HepG2 (cell line): ENCODE results near the gene OMA1. TPM values are rescaled to one million over a fixed set of nuclear protein-coding genes. Genes with fewer than 3 reads are reported as not detected.

Source experiments
- ATAC-seq: fragments of 200-7000 bp; cut with Tn5 transposase; 3 replicates; pipeline ENCODE4 v1.9.1; 2020; ENCODE audit warnings: mild to moderate bottlenecking, moderate library complexity
- BruUV-seq: library from RNA; stranded (reverse); fragments of 400-500 nt; replicated peaks from 2 replicates; lab custom pipeline; 2021; lab: Mats Ljungman, UMichigan
- CTCF ChIA-PET: fragments of 300-600 bp; formaldehyde crosslinking; extraction: SDS; loops from one replicate; lab custom pipeline; 2021; ENCODE audit warnings: low total read pairs, inconsistent platforms, low intra/inter-chr PET ratio; lab: Yijun Ruan, JAX
- POLR2A ChIA-PET: fragments of 350-600 bp; sonication (Branson Sonifier 250); formaldehyde crosslinking; loops from one replicate; lab custom pipeline; 2020; ENCODE audit warnings: antibody characterized with exemption, inconsistent platforms; lab: Yijun Ruan, JAX
- DNase-seq: peaks from one replicate; pipeline ENCODE4 v3.0.0-alpha.2; 2015; ENCODE audit warnings: low spot score
- FAIRE-seq: peaks from 3 replicates; lab custom pipeline; 2011; peaks lifted over from hg19 to GRCh38; lab: Jason Lieb, UNC
- H2AFZ ChIP-seq: one replicate; pipeline ENCODE4 v1.6.1; 2011; ENCODE audit warnings: low read length, inconsistent platforms
- H3K27ac ChIP-seq: fragments of 300-600 bp; 3 replicates; pipeline ENCODE4 v1.8.0; 2011; ENCODE audit warnings: mixed run types, mild to moderate bottlenecking, mixed read lengths, low read length, inconsistent platforms; ENCODE audit not compliant: insufficient read depth; ENCODE audit errors: extremely low read length
- H3K27me3 ChIP-seq, 2 experiments: fragments of 200-600 bp in 1 of 2; 2 replicates in 1 of 2; 3 replicates in 1 of 2; pipeline versions ENCODE4 v1.6.0 to v1.8.0; 2011; ENCODE audit warnings: low read length in 2 of 2, mild to moderate bottlenecking in 2 of 2, moderate library complexity in 2 of 2, inconsistent platforms in 1 of 2; ENCODE audit not compliant: insufficient read depth in 2 of 2, control insufficient read depth in 1 of 2
- H3K36me3 ChIP-seq, 2 experiments: fragments of 200-600 bp in 1 of 2; replicated peaks in 1 of 2; 2 replicates in 1 of 2; 3 replicates in 1 of 2; pipeline versions ENCODE4 v1.5.1 to v1.8.0; 2011; ENCODE audit warnings: low read length in 2 of 2, inconsistent platforms in 1 of 2; ENCODE audit not compliant: insufficient read depth in 2 of 2, control insufficient read depth in 1 of 2
- H3K4me1 ChIP-seq: 2 replicates; pipeline ENCODE4 v1.5.1; 2012; ENCODE audit warnings: low read length, inconsistent platforms; ENCODE audit not compliant: insufficient read depth
- H3K4me2 ChIP-seq: 2 replicates; pipeline ENCODE4 v1.6.0; 2011; ENCODE audit warnings: low read depth, low read length, inconsistent platforms
- H3K4me3 ChIP-seq, 3 experiments: fragments of 200-600 bp in 1 of 3; sonication (generic), shearing (Covaris generic) in 1 of 3; replicated peaks in 1 of 3; 2 replicates each; pipeline ENCODE4 v1.5.1; 2011 to 2016; ENCODE audit warnings: low read length in 3 of 3, inconsistent platforms in 2 of 3, low read depth in 2 of 3, mild to moderate bottlenecking in 2 of 3, control low read depth in 1 of 3, mixed read lengths in 1 of 3; ENCODE audit not compliant: insufficient read depth in 1 of 3
- H3K79me2 ChIP-seq: one replicate; pipeline ENCODE4 v1.6.1; 2011; ENCODE audit warnings: low read length, inconsistent platforms; ENCODE audit not compliant: insufficient read depth
- H3K9ac ChIP-seq: 2 replicates; pipeline ENCODE4 v1.6.0; 2011; ENCODE audit warnings: mild to moderate bottlenecking, low read depth, low read length, inconsistent platforms; ENCODE audit not compliant: insufficient read depth
- H3K9me3 ChIP-seq: 2 replicates; pipeline ENCODE4 v1.5.1; 2012; ENCODE audit warnings: mild to moderate bottlenecking, low read length
- H4K20me1 ChIP-seq: 2 replicates; pipeline ENCODE4 v1.6.0; 2011; ENCODE audit warnings: inconsistent platforms, mild to moderate bottlenecking, low read length, moderate library complexity; ENCODE audit not compliant: insufficient read depth
- ARNT2 ChIP-seq: sonication (generic); formaldehyde crosslinking; IDR thresholded peaks from 2 replicates; pipeline ENCODE4 v1.8.0; 2022; ENCODE audit warnings: mild to moderate bottlenecking, low read depth, missing genetic modification reagents, moderate library complexity
- GLMP ChIP-seq: sonication (generic); formaldehyde crosslinking; IDR thresholded peaks from 2 replicates; pipeline ENCODE4 v1.9.0; 2021; ENCODE audit warnings: missing genetic modification reagents, mild to moderate bottlenecking, borderline replicate concordance
- PLSCR1 ChIP-seq: sonication (generic); formaldehyde crosslinking; IDR thresholded peaks from 2 replicates; pipeline ENCODE4 v1.5.0; 2020; ENCODE audit warnings: missing genetic modification reagents, mild to moderate bottlenecking, borderline replicate concordance
- REXO4 ChIP-seq: sonication (generic); formaldehyde crosslinking; IDR thresholded peaks from 2 replicates; pipeline ENCODE4 v1.8.0; 2022; ENCODE audit warnings: missing genetic modification reagents, mild to moderate bottlenecking, borderline replicate concordance
- SIN3A ChIP-seq: IDR thresholded peaks from 2 replicates; pipeline ENCODE4 v1.6.1; 2011; ENCODE audit warnings: low read depth, mild to moderate bottlenecking, control low read depth, low read length, borderline replicate concordance
- THAP9 ChIP-seq: sonication (generic); formaldehyde crosslinking; IDR thresholded peaks from 2 replicates; pipeline ENCODE4; 2020; ENCODE audit warnings: missing genetic modification reagents, mild to moderate bottlenecking, borderline replicate concordance
- XBP1 ChIP-seq: sonication (generic); formaldehyde crosslinking; IDR thresholded peaks from 2 replicates; pipeline ENCODE4 v1.5.0; 2020; ENCODE audit warnings: missing genetic modification reagents
- ZBTB38 ChIP-seq: sonication (generic); formaldehyde crosslinking; IDR thresholded peaks from 2 replicates; pipeline ENCODE4 v1.5.1; 2020; ENCODE audit warnings: mild to moderate bottlenecking, missing genetic modification reagents
- ZNF263 ChIP-seq: sonication (generic); formaldehyde crosslinking; IDR thresholded peaks from 2 replicates; pipeline ENCODE4 v1.4.0; 2020; ENCODE audit warnings: missing genetic modification reagents
- ZNF558 ChIP-seq: sonication (generic); formaldehyde crosslinking; IDR thresholded peaks from 2 replicates; pipeline ENCODE4 v1.9.0; 2022; ENCODE audit warnings: mild to moderate bottlenecking, missing genetic modification reagents, borderline replicate concordance
- WGBS: methylation state at CpG from one replicate; pipeline ENCODE4 v1.1.6; 2017; ENCODE audit warnings: low lambda C conversion rate; 5-methylcytosine and 5-hydroxymethylcytosine counted together
- in situ Hi-C: cut with HindIII; loops from 2 replicates; pipeline ENCODE4 v1.10.0; 2017; ENCODE audit warnings: low pct_unique_long_range_greater_than_20kb; ENCODE audit not compliant: extremely low pct_ligation_motif_present
- intact Hi-C: fragments of 100-400 bp; cut with micrococcal nuclease; formaldehyde crosslinking; loops from one replicate; pipeline ENCODE4 v1.10.0; 2022; ENCODE audit not compliant: unreplicated experiment
- polyA plus RNA-seq, 8 experiments: library from polyadenylated mRNA; depleted of rRNA in 3 of 8; stranded (reverse) in 7 of 8; unstranded in 1 of 8; fragments of >200 nt; fragmentation: Illumina TruSeq in 4 of 8; extraction: Trizol in 4 of 8; gene quantifications; 2 replicates each; pipeline versions ENCODE4 v1.2.1 to v1.2.3, GENCODE V29; 2011 to 2016; ENCODE audit warnings: low read depth in 4 of 8, missing spikeins in 1 of 8, mixed read lengths in 1 of 8; ENCODE audit not compliant: insufficient read depth in 1 of 8
- total RNA-seq, 5 experiments: library from RNA; depleted of rRNA; stranded (reverse); fragments of >200 nt; fragmentation: Illumina TruSeq; extraction: Trizol; gene quantifications; 2 replicates each; pipeline ENCODE4 v1.2.3, GENCODE V29; 2016; ENCODE audit warnings: low read depth in 1 of 5

The OMA1 gene
- total and polyA plus RNA-seq, 2 of the 13 experiments (the other 11 are each of a cell fraction or from before 2014, with no cell fraction given) = 7.0 to 26.9 TPM

GRCh38 chr1:58441699-58442098 is 104.8 kb downstream of the OMA1 start (continued):
- TF ChIP-seq SIN3A = no peak
- no peak for TF ChIP-seq ZNF263 (CRISPR knock-in tag)
- no peak for TF ChIP-seq REXO4 (CRISPR knock-in tag)
- TF ChIP-seq XBP1 (CRISPR knock-in tag) = no peak

- Histone ChIP-seq H3K27me3 (peaks cover 0 to under 1% of the 10 kb centered on the region in 2 experiments; a peak in 1 of 5 replicates), H3K4me3 (no peak overlapping the region), H4K20me1 (no peaks in the 10 kb centered on the region), H3K36me3 (no peaks in the 10 kb centered on the region), H3K4me1 (peaks cover 23% of the 10 kb centered on the region), H2AFZ (no peak overlapping the region), H3K4me2 (no peak overlapping the region), H3K9me3 (no peaks in the 10 kb centered on the region), H3K79me2 (no peaks in the 10 kb centered on the region), H3K27ac (no peak overlapping the region), H3K9ac (no peak overlapping the region)
- POLR2A ChIA-PET = no interaction called here
- WGBS = 64% methylated on average over 5 of the region's 5 CpGs
- DNase-seq (no peak), FAIRE-seq (no peak), ATAC-seq (no peak)
- in situ Hi-C loops = no loop called here
- CTCF ChIA-PET = no interaction called here
- TF ChIP-seq ZBTB38 (no peak), GLMP (CRISPR knock-in tag) (no peak), ARNT2 (CRISPR knock-in tag) (no peak), PLSCR1 (CRISPR knock-in tag) (no peak), THAP9 (CRISPR knock-in tag) (no peak), ZNF558 (CRISPR knock-in tag) (no peak)
- intact Hi-C loops = no loop called here
- BruUV-seq = no TSS peak
These were observed 105.8 kb downstream of the OMA1 start for GRCh38 chr1:58440696-58441095.
